Muscle of back (tissue), 11 donors: ENCODE measurements around the gene C1RL. TPM values are rescaled to one million over a fixed set of nuclear protein-coding genes. Genes with fewer than 3 reads are reported as not detected.
"Not testable (repeated sequence)": the region's sequence is repeated elsewhere in the genome, so short reads cannot be mapped to it uniquely, and the experiment has no call there.

Source experiments
- DNase-seq, 3 donors: peaks; one replicate each; pipeline versions ENCODE4 v3.0.0 to v3.0.0-alpha.2; 2013
- polyA plus RNA-seq, 10 donors: library from polyadenylated mRNA; unstranded; fragments of 120-200 nt; gene quantifications; one replicate each; pipeline ENCODE4 v1.2.1, GENCODE V29; 2013; ENCODE audit not compliant: insufficient read length in 10 of 10

C1RL gene
- polyA plus RNA-seq, 10 donors: 10.4 to 23.6 (median 11.9) TPM

GRCh38 chr12:7065073-7065623, 43.9 kb downstream of the C1RL start:
- no peak for DNase-seq

- no peak for DNase-seq
Measured at GRCh38 chr12:7064516-7064915, 44.5 kb downstream of the C1RL start.

- DNase-seq: no peak
Measured at GRCh38 chr12:7061596-7061995, 47.4 kb downstream of the C1RL start.

GRCh38 chr12:7061138-7061537, 47.9 kb downstream of the C1RL start:
- peak in 2 of 3 donors; percentile 10 to 41 for DNase-seq

- peak; percentile 90 to 95 (median 95) for DNase-seq
Measured at GRCh38 chr12:7060353-7060954, 48.6 kb downstream of the C1RL start, which contains the start of gene C1S. Gene C1S (plus strand): TSS chr12:7060718. CDS start chr12:7061913, 1,195 bp downstream.

GRCh38 chr12:7059780-7060179, 49.2 kb downstream of the C1RL start:
- no peak for DNase-seq

GRCh38 chr12:7058850-7059395, 50.1 kb downstream of the C1RL start:
- no peak for DNase-seq

- DNase-seq: no peak
Measured at GRCh38 chr12:7058163-7058845, 50.7 kb downstream of the C1RL start.

- DNase-seq: not testable (repeated sequence)
Measured at GRCh38 chr12:7055736-7056135, 53.3 kb downstream of the C1RL start.

- DNase-seq: no peak
Measured at GRCh38 chr12:7054925-7055324, 54.1 kb downstream of the C1RL start.

GRCh38 chr12:7049973-7050372, 59.0 kb downstream of the C1RL start:
- not testable (repeated sequence) for DNase-seq

- DNase-seq: not testable (repeated sequence)
Measured at GRCh38 chr12:7049445-7049951, 59.5 kb downstream of the C1RL start.

- no peak for DNase-seq
Measured at GRCh38 chr12:7047306-7047705, 61.7 kb downstream of the C1RL start.

- DNase-seq: no peak
Measured at GRCh38 chr12:7046383-7047105, 62.5 kb downstream of the C1RL start.

- DNase-seq: no peak
Measured at GRCh38 chr12:7045913-7046312, 63.1 kb downstream of the C1RL start.

Other genes with a start within 250 kb of the C1RL start
- 1,000 to 10,000 TPM in 3 of 10 donors, 100 to 1,000 TPM in 7; 716 to 1,072 (median 910) TPM for gene TPI1, start 241.7 kb downstream of the C1RL start, polyA plus RNA-seq
- gene SPSB2, start 235.9 kb downstream of the C1RL start, polyA plus RNA-seq: 1 to 10 TPM; 2.5 to 7.0 (median 5.7) TPM
- gene LRRC23, start 204.4 kb downstream of the C1RL start, polyA plus RNA-seq: 10 to 100 TPM in 6 of 10 donors, 1 to 10 TPM in 4; 8.4 to 11.7 (median 10.2) TPM
- gene ENO2, start 194.6 kb downstream of the C1RL start, polyA plus RNA-seq: 10 to 100 TPM in 2 of 10 donors, 1 to 10 TPM in 8; 5.2 to 11.7 (median 8.4) TPM
- 10 to 100 TPM; 58.2 to 79.9 (median 68.1) TPM for gene ATN1, start 181.3 kb downstream of the C1RL start, polyA plus RNA-seq
- not detected for gene RNU7-1, start 165.4 kb downstream of the C1RL start, polyA plus RNA-seq
- 100 to 1,000 TPM; 120 to 180 (median 152) TPM for gene C12orf57, start 165.2 kb downstream of the C1RL start, polyA plus RNA-seq
- 10 to 100 TPM in 1 of 10 donors, 1 to 10 TPM in 9; 4.3 to 10.6 (median 6.6) TPM for gene PTPN6, start 157.9 kb downstream of the C1RL start, polyA plus RNA-seq
- gene PHB2, start 138.6 kb downstream of the C1RL start, polyA plus RNA-seq: 100 to 1,000 TPM; 254 to 293 (median 280) TPM
- 10 to 100 TPM; 27.1 to 38.6 (median 29.8) TPM for gene EMG1, start 138.3 kb downstream of the C1RL start, polyA plus RNA-seq
- gene LPCAT3, start 90.7 kb downstream of the C1RL start, polyA plus RNA-seq: 10 to 100 TPM; 18.0 to 23.7 (median 20.7) TPM
- 100 to 1,000 TPM in 2 of 10 donors, 10 to 100 TPM in 8; 65.9 to 107 (median 83.6) TPM for gene C1S, start 48.5 kb downstream of the C1RL start, polyA plus RNA-seq
- gene C1R, start 16.8 kb downstream of the C1RL start, polyA plus RNA-seq: 100 to 1,000 TPM in 2 of 10 donors, 10 to 100 TPM in 8; 80.3 to 122 (median 98.4) TPM
- 1 to 10 TPM; 1.1 to 8.2 (median 3.3) TPM for gene RBP5, start 19.7 kb upstream of the C1RL start, polyA plus RNA-seq
- 10 to 100 TPM; 11.8 to 25.7 (median 19.1) TPM for gene CLSTN3, start 21.2 kb upstream of the C1RL start, polyA plus RNA-seq
- 10 to 100 TPM; 31.6 to 39.0 (median 35.8) TPM for gene PEX5, start 80.5 kb upstream of the C1RL start, polyA plus RNA-seq
- gene ACSM4, start 194.9 kb upstream of the C1RL start, polyA plus RNA-seq: under 1 TPM in 4 of 10 donors, not detected in 6; 0.07 to 0.16 (median 0.13) TPM